HEK293T (cell line): Measurements from ENCODE around the gene STAM2.
A peak's percentile ranks its signal among the peaks of the same experiment; 100 is the strongest.
"Not testable (repeated sequence)": the region's sequence is repeated elsewhere in the genome, so short reads cannot be mapped to it uniquely, and the experiment has no call there.

ENCODE experiments used
- CTCF ChIA-PET: fragments of 350-600 bp; formaldehyde crosslinking; extraction: SDS; loops from one replicate; lab custom pipeline; 2021; ENCODE audit warnings: antibody characterized with exemption, inconsistent platforms; lab: Yijun Ruan, JAX
- POLR2A ChIA-PET: fragments of 350-600 bp; formaldehyde crosslinking; extraction: SDS; loops from one replicate; lab custom pipeline; 2020; ENCODE audit warnings: antibody characterized with exemption, inconsistent platforms; lab: Yijun Ruan, JAX
- DNase-seq: peaks from one replicate; pipeline ENCODE4 v3.0.0; 2012; ENCODE audit warnings: mixed read lengths; ENCODE audit errors: extremely low spot score
- ARNT ChIP-seq: fragments of 450-650 bp; IDR thresholded peaks from 2 replicates; pipeline ENCODE4 v1.6.1; 2017; ENCODE audit warnings: mild to moderate bottlenecking
- BHLHE40 ChIP-seq: fragments of 450-650 bp; IDR thresholded peaks from 2 replicates; pipeline ENCODE4 v1.6.1; 2016; ENCODE audit warnings: mild to moderate bottlenecking, moderate library complexity, borderline replicate concordance
- CTBP1 ChIP-seq: fragments of 450-650 bp; IDR thresholded peaks from 2 replicates; pipeline ENCODE4 v1.6.1; 2016; ENCODE audit warnings: borderline replicate concordance
- ELF4 ChIP-seq: fragments of 450-650 bp; IDR thresholded peaks from 2 replicates; pipeline ENCODE4 v1.6.1; 2017; ENCODE audit warnings: antibody characterized with exemption
- FOXA1 ChIP-seq: fragments of 450-650 bp; IDR thresholded peaks from 2 replicates; pipeline ENCODE4 v1.6.1; 2016; ENCODE audit warnings: mild to moderate bottlenecking
- FOXK2 ChIP-seq: fragments of 450-650 bp; IDR thresholded peaks from 2 replicates; pipeline ENCODE4 v1.6.1; 2016; ENCODE audit warnings: mild to moderate bottlenecking
- FOXM1 ChIP-seq: fragments of 450-650 bp; IDR thresholded peaks from 2 replicates; pipeline ENCODE4 v1.6.1; 2017; ENCODE audit warnings: mild to moderate bottlenecking, borderline replicate concordance
- HDGF ChIP-seq: fragments of 450-650 bp; IDR thresholded peaks from 2 replicates; pipeline ENCODE4 v1.6.1; 2017; ENCODE audit warnings: antibody characterized with exemption, borderline replicate concordance
- L3MBTL2 ChIP-seq: fragments of 450-650 bp; conservative IDR thresholded peaks from 2 replicates; pipeline ENCODE4 v1.6.1; 2016; ENCODE audit warnings: mild to moderate bottlenecking
- LEF1 ChIP-seq: fragments of 450-650 bp; IDR thresholded peaks from 2 replicates; pipeline ENCODE4 v1.6.1; 2017; ENCODE audit warnings: mild to moderate bottlenecking, borderline replicate concordance
- NFRKB ChIP-seq: fragments of 450-650 bp; IDR thresholded peaks from 2 replicates; pipeline ENCODE4 v1.6.1; 2016; ENCODE audit warnings: mild to moderate bottlenecking, moderate library complexity
- PKNOX1 ChIP-seq: fragments of 450-650 bp; IDR thresholded peaks from 2 replicates; pipeline ENCODE4 v1.6.1; 2016
- SP1 ChIP-seq: fragments of 450-650 bp; IDR thresholded peaks from 2 replicates; pipeline ENCODE4 v1.6.1; 2017
- SUZ12 ChIP-seq: fragments of 450-650 bp; IDR thresholded peaks from 2 replicates; pipeline ENCODE4 v1.6.1; 2016; ENCODE audit warnings: mild to moderate bottlenecking
- TARDBP ChIP-seq: fragments of 450-650 bp; IDR thresholded peaks from 2 replicates; pipeline ENCODE4 v1.6.1; 2016
- ZNF384 ChIP-seq: fragments of 450-650 bp; IDR thresholded peaks from 2 replicates; pipeline ENCODE4 v1.6.1; 2016

STAM2 gene

GRCh38 chr2:152200565-152201465 lies 25.3 kb upstream of the STAM2 start:
- TF ChIP-seq SP1 (no peak), NFRKB (no peak), HDGF (no peak), TARDBP (no peak), SUZ12 (no peak), ELF4 (no peak), ZNF384 (no peak), ARNT (no peak), L3MBTL2 (no peak), PKNOX1 (no peak), FOXM1 (no peak), CTBP1 (no peak), BHLHE40 (no peak), FOXK2 (no peak), LEF1 (no peak), FOXA1 (no peak)
- CTCF ChIA-PET = no interaction called here
- POLR2A ChIA-PET = interaction anchor here (1.9 kb wide), 1 partner anchor 24 kb away, joined by 6 read pairs; the partner anchor contains the start of gene STAM2
- DNase-seq = peak; percentile 47

- TF ChIP-seq SUZ12 (no peak), LEF1 (no peak), L3MBTL2 (no peak), FOXA1 (no peak), ZNF384 (no peak), CTBP1 (no peak), FOXK2 (no peak)
- ChIA-PET CTCF (no interaction called here), POLR2A (interaction anchor here (1.9 kb wide), 1 partner anchor 24 kb away, joined by 6 read pairs; the partner anchor contains the start of gene STAM2)
- no peak for DNase-seq
These were observed 24.5 kb upstream of the STAM2 start for GRCh38 chr2:152200101-152200500.

- no peak for DNase-seq
- CTCF ChIA-PET = no interaction called here
- POLR2A ChIA-PET = no interaction called here
- TF ChIP-seq FOXA1 (no peak), BHLHE40 (no peak), ARNT (no peak), LEF1 (no peak), HDGF (no peak)
These were observed 22.9 kb upstream of the STAM2 start for GRCh38 chr2:152198499-152198898.

- POLR2A ChIA-PET, DNase-seq: not testable (repeated sequence)
- CTCF ChIA-PET = interaction anchor here (0.9 kb wide), 1 partner anchor 439 kb away, joined by 3 read pairs; no protein-coding TSS in a partner anchor
These were observed 22.1 kb upstream of the STAM2 start for GRCh38 chr2:152197508-152198284.

GRCh38 chr2:152189622-152190495 lies 14.3 kb upstream of the STAM2 start:
- DNase-seq = peak; percentile 48
- TF ChIP-seq ARNT (no peak), L3MBTL2 (no peak), HDGF (no peak), ELF4 (no peak), SUZ12 (no peak), ZNF384 (no peak), LEF1 (no peak), PKNOX1 (no peak), FOXK2 (no peak), TARDBP (no peak), SP1 (no peak), FOXA1 (no peak), BHLHE40 (no peak), NFRKB (no peak), FOXM1 (no peak)
- ChIA-PET POLR2A (no interaction called here), CTCF (interaction anchor here (1.0 kb wide), 1 partner anchor 446 kb away, joined by 3 read pairs; no protein-coding TSS in a partner anchor)

- CTCF ChIA-PET = interaction anchor here (1.1 kb wide), 1 partner anchor 448 kb away, joined by 3 read pairs; no protein-coding TSS in a partner anchor
- POLR2A ChIA-PET, DNase-seq: not testable (repeated sequence)
These were observed 11.2 kb upstream of the STAM2 start for GRCh38 chr2:152186808-152187207.
